ENCODE data around the gene POU2AF1.

The POU2AF1 gene

GRCh38 chr11:111417011-111417765 lies 38.1 kb upstream of the POU2AF1 start:
- ChIA-PET POLR2A (no interaction called here), CTCF (interaction anchor here (0.7 to 1.0 kb wide), 3 partner anchors 11 to 51 kb away, joined by 3 read pairs; no protein-coding TSS in a partner anchor)
- no peak for DNase-seq (ENCODE audit: extremely low spot score)

GRCh38 chr11:111416231-111416960 lies 37.3 kb upstream of the POU2AF1 start:
- POLR2A ChIA-PET: no interaction called here
- CTCF ChIA-PET: interaction anchor here (1.0 kb wide), 1 partner anchor 12 kb away, joined by 3 read pairs; no protein-coding TSS in a partner anchor

More at GRCh38 chr11:111417011-111417765, 38.1 kb upstream of the POU2AF1 start:
- TF ChIP-seq ZNF384 (IDR thresholded peaks at IDR 0.05) (no peak), L3MBTL2 (conservative IDR thresholded peaks at IDR 0.05) (no peak), LEF1 (IDR thresholded peaks at IDR 0.05; ENCODE audit: borderline replicate concordance) (no peak), FOXK2 (IDR thresholded peaks at IDR 0.05) (no peak), BHLHE40 (IDR thresholded peaks at IDR 0.05; ENCODE audit: borderline replicate concordance) (no peak), FOXA1 (IDR thresholded peaks at IDR 0.05) (no peak), ARNT (IDR thresholded peaks at IDR 0.05) (no peak), SP1 (IDR thresholded peaks at IDR 0.05) (no peak), CTBP1 (IDR thresholded peaks at IDR 0.05; ENCODE audit: borderline replicate concordance) (no peak), NFRKB (IDR thresholded peaks at IDR 0.05) (no peak)

GRCh38 chr11:111414936-111415335 lies 35.9 kb upstream of the POU2AF1 start:
- TF ChIP-seq TARDBP (IDR thresholded peaks at IDR 0.05): no peak
- no peak for TF ChIP-seq ARNT (IDR thresholded peaks at IDR 0.05)
- no peak for TF ChIP-seq SUZ12 (IDR thresholded peaks at IDR 0.05)
- TF ChIP-seq LEF1 (IDR thresholded peaks at IDR 0.05; ENCODE audit: borderline replicate concordance): no peak
- TF ChIP-seq L3MBTL2 (conservative IDR thresholded peaks at IDR 0.05): no peak
- no peak for TF ChIP-seq FOXM1 (IDR thresholded peaks at IDR 0.05; ENCODE audit: borderline replicate concordance)
- TF ChIP-seq CTBP1 (IDR thresholded peaks at IDR 0.05; ENCODE audit: borderline replicate concordance): no peak
- TF ChIP-seq SP1 (IDR thresholded peaks at IDR 0.05): no peak
- TF ChIP-seq ZNF384 (IDR thresholded peaks at IDR 0.05): no peak
- no peak for TF ChIP-seq HDGF (IDR thresholded peaks at IDR 0.05; ENCODE audit: borderline replicate concordance)
- TF ChIP-seq NFRKB (IDR thresholded peaks at IDR 0.05): no peak
- TF ChIP-seq ELF4 (IDR thresholded peaks at IDR 0.05): no peak
- DNase-seq (ENCODE audit: extremely low spot score): no peak
- ChIA-PET CTCF (no interaction called here), POLR2A (no interaction called here)

More at GRCh38 chr11:111416231-111416960, 37.3 kb upstream of the POU2AF1 start:
- DNase-seq (ENCODE audit: extremely low spot score): no peak
- TF ChIP-seq LEF1 (IDR thresholded peaks at IDR 0.05; ENCODE audit: borderline replicate concordance): no peak
- TF ChIP-seq FOXM1 (IDR thresholded peaks at IDR 0.05; ENCODE audit: borderline replicate concordance): no peak
- TF ChIP-seq CTBP1 (IDR thresholded peaks at IDR 0.05; ENCODE audit: borderline replicate concordance): no peak
- no peak for TF ChIP-seq ZNF384 (IDR thresholded peaks at IDR 0.05)
- no peak for TF ChIP-seq HDGF (IDR thresholded peaks at IDR 0.05; ENCODE audit: borderline replicate concordance)
- no peak for TF ChIP-seq SP1 (IDR thresholded peaks at IDR 0.05)
- no peak for TF ChIP-seq TARDBP (IDR thresholded peaks at IDR 0.05)
- TF ChIP-seq BHLHE40 (IDR thresholded peaks at IDR 0.05; ENCODE audit: borderline replicate concordance): no peak
- no peak for TF ChIP-seq FOXA1 (IDR thresholded peaks at IDR 0.05)
- TF ChIP-seq NFRKB (IDR thresholded peaks at IDR 0.05): no peak
- no peak for TF ChIP-seq PKNOX1 (IDR thresholded peaks at IDR 0.05)
- TF ChIP-seq ELF4 (IDR thresholded peaks at IDR 0.05): no peak
- TF ChIP-seq ARNT (IDR thresholded peaks at IDR 0.05): no peak

GRCh38 chr11:111414267-111414931 lies 35.3 kb upstream of the POU2AF1 start:
- ChIA-PET CTCF (no interaction called here), POLR2A (no interaction called here)
- TF ChIP-seq ZNF384 (IDR thresholded peaks at IDR 0.05) (no peak), LEF1 (IDR thresholded peaks at IDR 0.05; ENCODE audit: borderline replicate concordance) (no peak), CTBP1 (IDR thresholded peaks at IDR 0.05; ENCODE audit: borderline replicate concordance) (no peak), SP1 (IDR thresholded peaks at IDR 0.05) (no peak), PKNOX1 (IDR thresholded peaks at IDR 0.05) (no peak)
- DNase-seq (ENCODE audit: extremely low spot score): no peak

GRCh38 chr11:111413849-111414248 lies 34.8 kb upstream of the POU2AF1 start:
- no peak for TF ChIP-seq SUZ12 (IDR thresholded peaks at IDR 0.05)
- TF ChIP-seq ARNT (IDR thresholded peaks at IDR 0.05): no peak
- no peak for TF ChIP-seq TARDBP (IDR thresholded peaks at IDR 0.05)
- no peak for TF ChIP-seq HDGF (IDR thresholded peaks at IDR 0.05; ENCODE audit: borderline replicate concordance)
- no peak for TF ChIP-seq CTBP1 (IDR thresholded peaks at IDR 0.05; ENCODE audit: borderline replicate concordance)
- TF ChIP-seq ZNF384 (IDR thresholded peaks at IDR 0.05): no peak
- no peak for TF ChIP-seq BHLHE40 (IDR thresholded peaks at IDR 0.05; ENCODE audit: borderline replicate concordance)
- TF ChIP-seq NFRKB (IDR thresholded peaks at IDR 0.05): no peak
- no peak for TF ChIP-seq FOXM1 (IDR thresholded peaks at IDR 0.05; ENCODE audit: borderline replicate concordance)
- no peak for TF ChIP-seq FOXK2 (IDR thresholded peaks at IDR 0.05)
- no peak for TF ChIP-seq L3MBTL2 (conservative IDR thresholded peaks at IDR 0.05)
- no peak for TF ChIP-seq PKNOX1 (IDR thresholded peaks at IDR 0.05)
- no peak for TF ChIP-seq LEF1 (IDR thresholded peaks at IDR 0.05; ENCODE audit: borderline replicate concordance)
- no peak for TF ChIP-seq FOXA1 (IDR thresholded peaks at IDR 0.05)
- ChIA-PET CTCF (no interaction called here), POLR2A (no interaction called here)
- no peak for DNase-seq (ENCODE audit: extremely low spot score)

Data from HEK293T (cell line).